ENCODE measurements around the gene CLCN6.

The CLCN6 gene

DNA sequence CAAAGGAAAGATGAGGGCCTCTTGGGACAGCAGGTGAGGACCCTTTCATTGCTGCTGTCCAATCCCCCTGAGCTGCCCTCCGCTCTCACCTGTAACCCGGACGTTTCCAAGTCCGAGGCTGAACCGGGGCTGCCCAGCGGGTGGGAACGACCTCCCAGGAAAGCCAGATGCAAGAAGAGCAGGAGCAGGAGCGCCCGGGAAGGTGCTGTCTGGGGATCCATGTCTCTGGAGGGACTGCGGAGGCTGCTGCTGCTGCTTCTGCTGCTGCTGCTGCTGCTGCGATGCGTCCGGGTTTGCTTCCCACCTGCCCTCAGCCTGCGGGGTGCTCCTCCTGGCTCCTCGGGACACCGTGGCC, 52.6 kb downstream of the CLCN6 start, which contains the start of gene NPPB:
TSS of gene NPPB (minus strand) at position 333 of the 355 bp plus-strand sequence. CDS start at position 221, 112 bp downstream.
- Mint-ChIP-seq H3K9me3 (no peaks in the 10 kb centered on the region), H3K27me3 (peaks cover 62% of the 10 kb centered on the region), H3K4me3 (no peak within 1 kb of the TSS), H3K36me3 (ENCODE audit: low read depth) (no peaks in the 10 kb centered on the region), H3K27ac (no peak within 1 kb of the TSS), H3K4me1 (peaks cover 2% of the 10 kb centered on the region)
- DNase-seq (no peak), ATAC-seq (no peak)

- DNase-seq: peak; percentile 76
- Mint-ChIP-seq H3K36me3 (ENCODE audit: low read depth) (no peaks in the 10 kb centered on the region), H3K9me3 (no peaks in the 10 kb centered on the region), H3K4me1 (peaks cover 2% of the 10 kb centered on the region), H3K27me3 (peaks cover 63% of the 10 kb centered on the region), H3K27ac (no peak overlapping the region), H3K4me3 (no peak overlapping the region)
- ATAC-seq: peak; percentile 77
Measured at GRCh38 chr1:11858968-11859871, 53.2 kb downstream of the CLCN6 start.

DNA sequence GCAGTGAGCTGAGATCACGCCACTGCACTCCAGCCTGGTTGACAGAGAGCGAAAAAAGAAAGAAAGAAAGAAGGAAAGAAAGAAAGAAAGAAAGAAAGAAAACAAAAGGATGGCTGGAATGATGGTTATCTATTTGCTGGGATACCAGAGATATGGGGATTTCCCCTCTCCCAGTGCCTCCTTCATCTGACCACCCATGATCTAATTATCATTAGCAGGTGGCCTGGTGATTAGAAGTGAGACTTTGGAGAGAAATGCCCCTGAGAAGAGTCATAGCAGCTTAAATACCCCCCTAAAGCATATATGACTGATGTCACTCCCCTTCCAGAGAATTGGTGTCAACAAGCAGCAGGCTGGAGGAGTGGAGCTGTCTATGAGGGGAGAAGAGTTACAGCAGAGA, 54.1 kb downstream of the CLCN6 start:
- H3K36me3 Mint-ChIP-seq (ENCODE audit: low read depth): no peaks in the 10 kb centered on the region
- H3K27ac Mint-ChIP-seq: no peak overlapping the region
- DNase-seq (no peak), ATAC-seq (no peak)
- peaks cover 2% of the 10 kb centered on the region for H3K4me1 Mint-ChIP-seq
- no peaks in the 10 kb centered on the region for H3K9me3 Mint-ChIP-seq
- peaks cover 63% of the 10 kb centered on the region for H3K27me3 Mint-ChIP-seq
- no peak overlapping the region for H3K4me3 Mint-ChIP-seq

- DNase-seq: no peak
- H3K9me3 Mint-ChIP-seq: no peaks in the 10 kb centered on the region
- H3K27me3 Mint-ChIP-seq: peaks cover 63% of the 10 kb centered on the region
- H3K4me1 Mint-ChIP-seq: peaks cover 2% of the 10 kb centered on the region
- ATAC-seq: no peak
- H3K36me3 Mint-ChIP-seq (ENCODE audit: low read depth): no peaks in the 10 kb centered on the region
- no peak overlapping the region for H3K4me3 Mint-ChIP-seq
- no peak overlapping the region for H3K27ac Mint-ChIP-seq
Measured at GRCh38 chr1:11860587-11860986, 54.6 kb downstream of the CLCN6 start.

GRCh38 chr1:11862890-11863289, 56.9 kb downstream of the CLCN6 start:
- H3K36me3 Mint-ChIP-seq (ENCODE audit: low read depth): no peaks in the 10 kb centered on the region
- peaks cover 48% of the 10 kb centered on the region for H3K27me3 Mint-ChIP-seq
- H3K4me3 Mint-ChIP-seq: no peak overlapping the region
- H3K9me3 Mint-ChIP-seq: no peaks in the 10 kb centered on the region
- ATAC-seq: no peak
- no peak overlapping the region for H3K27ac Mint-ChIP-seq
- H3K4me1 Mint-ChIP-seq: no peaks in the 10 kb centered on the region
- no peak for DNase-seq

DNA sequence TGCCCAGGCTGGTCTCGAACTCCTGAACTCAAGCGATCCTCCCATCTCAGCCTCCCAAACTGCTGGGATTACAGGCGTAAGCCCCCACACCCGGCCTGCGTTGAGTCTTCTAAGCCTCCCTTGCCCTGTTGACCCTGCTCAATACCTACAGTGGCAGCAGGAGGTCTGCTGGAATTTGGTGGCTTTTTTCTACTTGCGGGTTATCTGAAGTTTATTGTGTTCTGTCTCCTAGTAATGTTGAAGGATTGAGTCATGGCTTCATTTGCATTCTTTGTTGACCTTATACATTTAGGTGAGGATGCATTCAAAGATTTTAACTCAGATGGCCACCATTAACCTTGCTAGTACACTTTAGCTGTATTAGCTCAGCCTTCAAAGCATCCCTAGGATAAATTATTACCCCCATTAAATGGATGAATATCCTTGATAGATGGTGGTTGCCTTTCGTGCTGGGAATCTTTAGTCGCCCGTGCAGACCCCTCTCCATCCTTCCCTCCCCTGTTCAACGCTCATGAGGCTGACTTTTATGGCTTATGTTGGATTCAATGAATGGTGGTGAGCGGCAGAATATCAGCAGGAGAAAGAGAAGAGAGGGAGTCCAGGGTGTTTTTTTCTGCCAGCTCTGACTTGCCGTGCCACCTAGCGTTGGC, 62.5 kb downstream of the CLCN6 start:
- Mint-ChIP-seq H3K27ac (no peak overlapping the region), H3K4me1 (no peaks in the 10 kb centered on the region), H3K27me3 (peaks cover 8% of the 10 kb centered on the region), H3K4me3 (no peak overlapping the region), H3K9me3 (no peaks in the 10 kb centered on the region), H3K36me3 (ENCODE audit: low read depth) (no peaks in the 10 kb centered on the region)
- no peak for DNase-seq
- ATAC-seq: no peak

- Mint-ChIP-seq H3K4me3 (no peak overlapping the region), H3K9me3 (no peaks in the 10 kb centered on the region), H3K4me1 (no peaks in the 10 kb centered on the region), H3K36me3 (ENCODE audit: low read depth) (no peaks in the 10 kb centered on the region), H3K27me3 (peaks cover 5% of the 10 kb centered on the region), H3K27ac (no peak overlapping the region)
- DNase-seq (no peak), ATAC-seq (no peak)
Measured at GRCh38 chr1:11869104-11869503, 63.1 kb downstream of the CLCN6 start.

GRCh38 chr1:11869650-11870207, 63.7 kb downstream of the CLCN6 start:
- DNase-seq (no peak), ATAC-seq (no peak)
- Mint-ChIP-seq H3K27me3 (peaks cover 3% of the 10 kb centered on the region), H3K4me3 (no peak overlapping the region), H3K4me1 (no peaks in the 10 kb centered on the region), H3K27ac (no peak overlapping the region), H3K36me3 (ENCODE audit: low read depth) (no peaks in the 10 kb centered on the region), H3K9me3 (no peaks in the 10 kb centered on the region)

- H3K4me3 Mint-ChIP-seq: no peak overlapping the region
Measured at GRCh38 chr1:11872545-11872944, 66.6 kb downstream of the CLCN6 start.

DNA sequence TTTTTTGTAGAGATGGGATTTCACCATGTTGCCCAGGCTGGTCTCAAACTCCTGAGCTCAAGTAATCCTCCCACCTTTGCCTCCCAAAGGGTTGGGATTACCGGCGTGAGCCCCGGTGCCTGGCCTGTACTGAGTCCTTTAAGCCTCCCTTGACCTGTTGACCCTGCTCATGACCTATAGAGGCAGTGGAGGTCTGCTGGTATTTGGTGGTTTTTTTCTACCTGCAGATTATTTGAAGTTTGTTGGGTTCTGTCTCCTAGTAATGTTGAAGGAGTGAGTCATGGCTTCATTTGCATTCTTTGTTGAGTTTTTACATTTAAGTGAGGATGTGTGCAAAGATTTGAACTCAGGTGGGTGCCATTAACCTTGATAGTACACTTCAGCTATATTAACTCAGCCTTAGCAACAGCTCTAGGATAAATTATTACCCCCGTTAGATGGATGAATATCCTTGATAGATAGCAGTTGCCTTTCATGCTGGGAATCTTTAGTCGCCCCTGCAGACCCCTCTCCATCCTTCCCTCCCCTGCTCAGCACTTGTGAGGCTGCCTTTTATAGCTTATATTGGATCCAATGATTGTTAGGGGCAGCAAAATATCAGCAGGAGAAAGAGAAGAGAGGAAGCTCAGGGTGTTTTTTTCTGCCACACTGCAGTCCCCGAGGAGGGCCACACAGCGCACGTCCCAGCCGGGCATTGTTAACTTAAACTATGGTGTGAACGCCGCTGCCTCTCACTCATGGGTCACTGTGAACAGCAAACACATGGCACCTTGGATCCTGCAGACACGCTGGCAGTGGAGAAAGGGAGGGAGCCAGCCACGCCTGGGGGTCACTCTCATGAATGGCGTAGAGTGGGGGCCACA, 67.6 kb downstream of the CLCN6 start:
- H3K27ac Mint-ChIP-seq: no peak overlapping the region
- no peaks in the 10 kb centered on the region for H3K4me1 Mint-ChIP-seq
- H3K4me3 Mint-ChIP-seq: no peak overlapping the region
- no peak for ATAC-seq
- no peak for DNase-seq
- H3K36me3 Mint-ChIP-seq (ENCODE audit: low read depth): no peaks in the 10 kb centered on the region
- no peaks in the 10 kb centered on the region for H3K9me3 Mint-ChIP-seq
- peaks cover 2% of the 10 kb centered on the region for H3K27me3 Mint-ChIP-seq

More at GRCh38 chr1:11872545-11872944, 66.6 kb downstream of the CLCN6 start:
- ATAC-seq: no peak
- Mint-ChIP-seq H3K36me3 (ENCODE audit: low read depth) (no peaks in the 10 kb centered on the region), H3K27me3 (peaks cover 2% of the 10 kb centered on the region), H3K4me1 (no peaks in the 10 kb centered on the region), H3K9me3 (no peaks in the 10 kb centered on the region), H3K27ac (no peak overlapping the region)
- no peak for DNase-seq

GRCh38 chr1:11874258-11874562, 68.2 kb downstream of the CLCN6 start:
- no peak overlapping the region for H3K4me3 Mint-ChIP-seq
- ATAC-seq (no peak), DNase-seq (no peak)
- H3K9me3 Mint-ChIP-seq: no peaks in the 10 kb centered on the region
- no peaks in the 10 kb centered on the region for H3K4me1 Mint-ChIP-seq
- H3K27me3 Mint-ChIP-seq: peaks cover 2% of the 10 kb centered on the region
- H3K36me3 Mint-ChIP-seq (ENCODE audit: low read depth): no peaks in the 10 kb centered on the region
- H3K27ac Mint-ChIP-seq: no peak overlapping the region

DNA sequence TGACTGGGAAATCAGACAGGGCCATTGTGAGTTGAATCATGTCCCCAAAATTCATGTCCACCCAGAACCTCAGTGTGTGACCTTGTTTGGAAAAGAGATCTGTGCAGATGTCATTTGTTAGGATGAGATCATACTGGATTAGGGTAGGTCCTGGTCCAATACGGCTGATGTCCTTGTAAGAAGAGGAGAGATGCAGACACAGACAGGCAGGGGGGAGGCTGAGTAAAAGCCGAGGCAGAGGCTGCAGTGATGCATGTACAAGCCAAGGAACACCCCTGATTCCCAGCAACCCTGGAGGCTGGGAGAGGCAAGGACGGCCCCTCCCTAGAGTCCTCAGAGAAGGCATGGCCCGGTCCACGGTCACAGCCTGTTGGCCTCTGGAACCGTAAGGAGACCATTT, 68.6 kb downstream of the CLCN6 start:
- no peak for DNase-seq
- Mint-ChIP-seq H3K4me1 (no peaks in the 10 kb centered on the region), H3K9me3 (no peaks in the 10 kb centered on the region), H3K27ac (no peak overlapping the region), H3K27me3 (peaks cover 2% of the 10 kb centered on the region), H3K36me3 (ENCODE audit: low read depth) (no peaks in the 10 kb centered on the region), H3K4me3 (no peak overlapping the region)
- ATAC-seq: no peak

- DNase-seq (no peak), ATAC-seq (no peak)
- Mint-ChIP-seq H3K9me3 (no peaks in the 10 kb centered on the region), H3K4me3 (no peak overlapping the region), H3K27ac (no peak overlapping the region), H3K4me1 (no peaks in the 10 kb centered on the region), H3K27me3 (peaks cover 5% of the 10 kb centered on the region), H3K36me3 (ENCODE audit: low read depth) (no peaks in the 10 kb centered on the region)
Measured at GRCh38 chr1:11875094-11875493, 69.1 kb downstream of the CLCN6 start.

GRCh38 chr1:11877074-11877473, 71.1 kb downstream of the CLCN6 start:
- Mint-ChIP-seq H3K27ac (no peak overlapping the region), H3K36me3 (ENCODE audit: low read depth) (no peaks in the 10 kb centered on the region), H3K27me3 (peaks cover 5% of the 10 kb centered on the region), H3K9me3 (no peaks in the 10 kb centered on the region), H3K4me1 (no peaks in the 10 kb centered on the region), H3K4me3 (no peak overlapping the region)
- no peak for DNase-seq
- ATAC-seq: no peak
